Peyer's patch (tissue), 4 donors: ENCODE results near the gene CTNNA2. TPM values are rescaled to one million over a fixed set of nuclear protein-coding genes. Genes with fewer than 3 reads are reported as not detected.

Experiments
- DNase-seq, 3 donors: peaks; one replicate each; pipeline ENCODE4 v3.0.0-alpha.2; 2017 to 2019
- H3K27ac ChIP-seq, 4 donors: fragments of 200-600 bp; sonication (generic); one replicate each; pipeline ENCODE4 v1.5.1; 2016 to 2019
- H3K27me3 ChIP-seq, 2 donors: fragments of 200-600 bp; sonication (generic); one replicate each; pipeline ENCODE4 v1.5.1; 2019
- H3K36me3 ChIP-seq, 3 donors: fragments of 200-600 bp; sonication (generic); one replicate each; pipeline ENCODE4 v1.5.1; 2016 to 2019
- H3K4me1 ChIP-seq, 4 donors: fragments of 200-600 bp; sonication (generic); one replicate each; pipeline ENCODE4 v1.5.1; 2016 to 2019
- H3K4me3 ChIP-seq, 4 donors: fragments of 200-600 bp; sonication (generic); 1 replicate in 3 of 4; 2 replicates in 1 of 4; pipeline ENCODE4 v1.5.1; 2016 to 2019; ENCODE audit warnings: mild to moderate bottlenecking in 1 of 4
- H3K9me3 ChIP-seq, 4 donors: fragments of 200-600 bp; sonication (generic); one replicate each; pipeline ENCODE4 v1.5.1; 2016 to 2019; ENCODE audit warnings: mild to moderate bottlenecking in 1 of 4
- POLR2A ChIP-seq, 2 donors: fragments of 450-650 bp; IDR thresholded peaks; one replicate each; pipeline ENCODE4 v1.5.1; 2017; ENCODE audit warnings: antibody characterized with exemption in 2 of 2, mild to moderate bottlenecking in 2 of 2, moderate library complexity in 2 of 2
- total RNA-seq, 4 donors: library from RNA; depleted of rRNA; stranded (reverse); fragments of >200 nt; gene quantifications; one replicate each; pipeline ENCODE4 v1.1.0, GENCODE V29; 2016
- TF ChIP-seq, protein P1 (sequence below), 6 experiments: fragments of 450-650 bp in 4 of 6; fragments of 200-600 bp in 2 of 6; sonication (generic) in 1 of 6; IDR thresholded peaks; one replicate each; pipeline ENCODE4 v1.5.1; 2017 to 2019; ENCODE audit warnings: antibody characterized with exemption in 6 of 6, mild to moderate bottlenecking in 3 of 6, moderate library complexity in 1 of 6

The CTNNA2 gene
- total RNA-seq, 4 donors from 2014 or later, result 0.67 to 5.3 (median 0.88) TPM; not detected in 1

DNA sequence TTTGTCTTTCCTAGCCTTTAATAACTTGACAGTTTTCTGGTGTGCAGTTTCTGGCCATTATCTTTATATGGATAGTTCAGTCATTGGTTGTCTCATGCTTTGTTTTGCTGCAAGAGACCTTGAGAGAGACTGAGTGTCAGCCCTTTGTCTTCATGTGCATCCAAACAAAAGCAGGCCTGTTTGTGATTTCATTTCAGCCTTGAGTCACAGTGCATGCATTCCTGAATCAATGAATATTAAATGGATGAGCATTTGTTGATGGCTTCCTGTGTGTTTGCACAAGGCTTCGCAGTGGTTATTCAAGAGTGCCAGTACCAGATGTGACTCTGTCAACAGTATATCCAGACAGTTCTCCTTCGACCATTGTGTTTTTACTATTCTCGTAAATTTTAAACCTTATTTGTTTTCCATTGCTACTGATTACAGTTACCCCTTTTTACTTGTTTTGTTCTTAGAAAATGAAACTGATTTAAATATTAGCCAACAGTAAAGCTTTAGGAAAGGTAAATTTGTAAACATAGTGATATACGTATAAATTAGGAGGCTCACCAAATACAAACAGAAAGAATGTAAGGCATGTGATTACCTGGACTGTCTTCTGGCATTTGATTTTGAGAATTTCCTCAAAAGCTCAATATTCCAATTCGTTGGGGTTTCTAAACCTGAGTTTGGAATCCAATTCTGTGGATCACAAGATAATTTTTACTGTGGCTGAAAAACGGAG is 319.8 kb downstream of the CTNNA2 start:
- Histone ChIP-seq H3K9me3 (no peaks in the 10 kb centered on the region), H3K36me3 (no peaks in the 10 kb centered on the region), H3K27ac (no peak overlapping the region), H3K27me3 (no peaks in the 10 kb centered on the region), H3K4me3 (no peak overlapping the region), H3K4me1 (no peaks in the 10 kb centered on the region)
- no peak for TF ChIP-seq POLR2A (IDR thresholded peaks at IDR 0.05)
- TF ChIP-seq, protein P1, sequence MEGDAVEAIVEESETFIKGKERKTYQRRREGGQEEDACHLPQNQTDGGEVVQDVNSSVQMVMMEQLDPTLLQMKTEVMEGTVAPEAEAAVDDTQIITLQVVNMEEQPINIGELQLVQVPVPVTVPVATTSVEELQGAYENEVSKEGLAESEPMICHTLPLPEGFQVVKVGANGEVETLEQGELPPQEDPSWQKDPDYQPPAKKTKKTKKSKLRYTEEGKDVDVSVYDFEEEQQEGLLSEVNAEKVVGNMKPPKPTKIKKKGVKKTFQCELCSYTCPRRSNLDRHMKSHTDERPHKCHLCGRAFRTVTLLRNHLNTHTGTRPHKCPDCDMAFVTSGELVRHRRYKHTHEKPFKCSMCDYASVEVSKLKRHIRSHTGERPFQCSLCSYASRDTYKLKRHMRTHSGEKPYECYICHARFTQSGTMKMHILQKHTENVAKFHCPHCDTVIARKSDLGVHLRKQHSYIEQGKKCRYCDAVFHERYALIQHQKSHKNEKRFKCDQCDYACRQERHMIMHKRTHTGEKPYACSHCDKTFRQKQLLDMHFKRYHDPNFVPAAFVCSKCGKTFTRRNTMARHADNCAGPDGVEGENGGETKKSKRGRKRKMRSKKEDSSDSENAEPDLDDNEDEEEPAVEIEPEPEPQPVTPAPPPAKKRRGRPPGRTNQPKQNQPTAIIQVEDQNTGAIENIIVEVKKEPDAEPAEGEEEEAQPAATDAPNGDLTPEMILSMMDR (IDR thresholded peaks at IDR 0.05), result no peak
- DNase-seq, result no peak

DNA sequence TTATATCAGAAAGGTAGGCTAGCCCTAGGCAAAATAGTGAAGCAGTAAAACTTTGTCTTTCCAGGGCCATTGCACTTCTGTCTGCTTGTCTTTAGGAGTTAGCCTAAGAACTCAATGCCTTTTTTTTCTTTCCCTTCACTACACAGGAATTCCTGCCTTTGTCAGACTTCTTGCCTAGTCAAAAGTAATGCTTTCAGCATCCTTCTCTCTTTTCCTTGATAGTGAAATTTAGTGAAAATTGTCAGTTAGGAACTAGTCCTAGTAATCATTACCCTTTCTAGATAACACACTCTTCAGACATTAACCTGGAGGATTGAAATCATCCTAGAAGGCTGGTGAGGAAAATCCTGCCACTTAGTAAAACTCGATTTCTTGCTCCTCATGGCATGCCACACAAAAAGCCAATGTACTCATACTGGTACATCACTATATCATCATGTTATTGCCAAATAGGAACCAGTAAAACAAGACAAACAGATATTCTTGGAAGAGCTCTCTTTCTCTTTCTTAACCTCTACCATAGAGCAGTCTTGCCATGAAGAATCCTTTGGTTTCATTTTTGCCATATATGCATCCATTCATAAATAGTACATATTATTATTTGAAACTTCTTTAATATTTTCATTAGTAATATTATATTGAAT is 320.5 kb downstream of the CTNNA2 start:
- H3K27me3 ChIP-seq, result no peaks in the 10 kb centered on the region
- TF ChIP-seq POLR2A (IDR thresholded peaks at IDR 0.05), result no peak
- TF ChIP-seq, protein P1 (IDR thresholded peaks at IDR 0.05), result no peak

DNA sequence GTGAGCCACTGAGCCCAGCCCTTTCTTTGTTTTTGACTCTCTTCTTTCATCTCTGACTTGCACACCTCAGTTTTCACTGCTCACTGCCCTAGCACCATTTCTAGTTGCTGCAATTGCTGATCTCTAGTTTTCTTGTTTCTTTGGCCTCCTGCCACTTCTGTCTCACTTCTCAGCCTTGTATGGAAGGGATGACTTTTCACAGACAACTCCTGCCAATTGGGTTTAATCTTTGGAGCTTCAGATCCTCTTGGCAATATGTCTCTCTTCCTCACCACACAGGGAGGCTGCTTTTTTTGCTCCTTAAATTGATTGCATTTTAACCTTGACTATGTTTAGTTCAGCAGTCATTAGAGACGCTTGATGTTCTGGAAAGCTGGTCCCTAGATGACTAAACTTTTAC is 323.1 kb downstream of the CTNNA2 start:
- Histone ChIP-seq H3K4me1 (no peaks in the 10 kb centered on the region), H3K27ac (no peak overlapping the region), H3K36me3 (no peaks in the 10 kb centered on the region), H3K27me3 (no peaks in the 10 kb centered on the region), H3K4me3 (no peak overlapping the region), H3K9me3 (no peaks in the 10 kb centered on the region)
- TF ChIP-seq, protein P1 (IDR thresholded peaks at IDR 0.05), result no peak
- TF ChIP-seq POLR2A (IDR thresholded peaks at IDR 0.05), result no peak
- no peak for DNase-seq

More for the DNA sequence above, 320.5 kb downstream of the CTNNA2 start:
- Histone ChIP-seq H3K27ac (no peak overlapping the region), H3K4me1 (no peaks in the 10 kb centered on the region), H3K36me3 (no peaks in the 10 kb centered on the region), H3K9me3 (no peaks in the 10 kb centered on the region), H3K4me3 (no peak overlapping the region)
- no peak for DNase-seq

DNA sequence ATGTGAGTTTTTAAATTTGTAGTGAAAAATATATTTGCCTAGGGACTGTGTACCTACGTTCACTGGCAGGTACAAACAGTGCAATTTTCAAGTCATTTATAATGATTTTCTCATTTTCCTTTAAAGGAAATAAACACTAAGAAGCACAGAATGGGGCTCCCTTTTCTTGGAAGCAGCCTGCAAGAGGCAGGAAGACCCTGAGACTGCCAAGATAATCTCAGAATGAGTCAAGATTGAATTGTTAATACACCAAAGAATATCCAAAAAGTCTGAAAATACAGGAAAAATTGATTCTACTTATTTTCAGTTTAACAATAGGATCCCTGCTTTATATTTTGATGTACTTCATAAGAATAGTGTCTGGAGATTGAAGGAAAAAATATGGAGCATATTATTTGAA is 331.2 kb downstream of the CTNNA2 start:
- Histone ChIP-seq H3K4me3 (no peak overlapping the region), H3K27ac (no peak overlapping the region), H3K36me3 (no peaks in the 10 kb centered on the region), H3K9me3 (no peaks in the 10 kb centered on the region), H3K27me3 (no peaks in the 10 kb centered on the region), H3K4me1 (no peaks in the 10 kb centered on the region)
- TF ChIP-seq, protein P1 (IDR thresholded peaks at IDR 0.05), result no peak
- TF ChIP-seq POLR2A (IDR thresholded peaks at IDR 0.05), result no peak
- DNase-seq, result no peak

DNA sequence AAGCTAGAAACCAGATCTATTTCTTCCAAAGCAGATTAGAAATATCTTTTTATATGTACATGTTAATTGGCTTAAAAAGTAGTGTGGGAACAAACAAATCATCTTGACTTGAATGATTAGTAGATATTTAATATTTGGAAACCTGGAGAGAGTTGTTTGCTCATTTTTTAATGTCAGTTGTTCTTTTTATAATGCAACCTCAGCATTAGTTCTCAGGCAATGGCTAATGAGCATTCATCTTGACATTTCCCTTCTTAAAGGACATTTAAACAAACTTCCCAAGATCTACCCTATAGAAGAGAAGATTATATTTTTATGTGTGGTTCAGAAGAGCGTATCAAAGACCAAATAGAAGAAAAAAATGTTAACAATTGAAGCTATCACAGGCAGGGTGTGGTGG is 334.0 kb downstream of the CTNNA2 start:
- TF ChIP-seq, protein P1 (IDR thresholded peaks at IDR 0.05), result no peak
- TF ChIP-seq POLR2A (IDR thresholded peaks at IDR 0.05), result no peak
- DNase-seq, result no peak

More for the DNA sequence above, 334.0 kb downstream of the CTNNA2 start:
- Histone ChIP-seq H3K27ac (no peak overlapping the region), H3K36me3 (no peaks in the 10 kb centered on the region), H3K4me3 (no peak overlapping the region), H3K9me3 (no peaks in the 10 kb centered on the region), H3K27me3 (no peaks in the 10 kb centered on the region), H3K4me1 (no peaks in the 10 kb centered on the region)
